ENCODE measurements around the gene ENTPD1.

The ENTPD1 gene

GRCh38 chr10:95835149-95835860 lies 79.3 kb downstream of the ENTPD1 start:
- Histone ChIP-seq H3K36me3 (no peaks in the 10 kb centered on the region), H3K27ac (peak overlapping the region in 1 of 2 donors; percentile 39), H3K27me3 (no peaks in the 10 kb centered on the region), H3K4me1 (peaks cover 0 to 71% (median 16%) of the 10 kb centered on the region in 4 donors), H3K9me3 (no peaks in the 10 kb centered on the region), H3K4me3 (no peak overlapping the region)
- DNase-seq: no peak
- TF ChIP-seq CTCF (IDR thresholded peaks at IDR 0.05): no peak
- intact Hi-C loops (cut with DNase I; ENCODE audit: low total_unique reads): no loop called here

GRCh38 chr10:95835911-95836310 lies 79.9 kb downstream of the ENTPD1 start:
- Histone ChIP-seq H3K27me3 (no peaks in the 10 kb centered on the region), H3K9me3 (no peaks in the 10 kb centered on the region), H3K36me3 (no peaks in the 10 kb centered on the region), H3K4me3 (no peak overlapping the region), H3K4me1 (peaks cover 0 to 76% (median 17%) of the 10 kb centered on the region in 4 donors), H3K27ac (peak overlapping the region in 1 of 2 donors; percentile 39)
- intact Hi-C loops (cut with DNase I; ENCODE audit: low total_unique reads): no loop called here
- DNase-seq: no peak
- no peak for TF ChIP-seq CTCF (IDR thresholded peaks at IDR 0.05)

GRCh38 chr10:95836610-95837355 lies 80.8 kb downstream of the ENTPD1 start:
- TF ChIP-seq CTCF (IDR thresholded peaks at IDR 0.05): no peak
- peak overlapping the region; percentile 39 to 60 for H3K27ac ChIP-seq
- no peak for DNase-seq
- H3K27me3 ChIP-seq: no peaks in the 10 kb centered on the region
- peaks cover 0 to 84% (median 21%) of the 10 kb centered on the region in 4 donors for H3K4me1 ChIP-seq
- H3K36me3 ChIP-seq: no peaks in the 10 kb centered on the region
- no peaks in the 10 kb centered on the region for H3K9me3 ChIP-seq
- H3K4me3 ChIP-seq: no peak overlapping the region
- intact Hi-C loops (cut with DNase I; ENCODE audit: low total_unique reads): no loop called here

GRCh38 chr10:95837356-95837776 lies 81.4 kb downstream of the ENTPD1 start:
- Histone ChIP-seq H3K4me1 (peaks cover 0 to 80% (median 20%) of the 10 kb centered on the region in 4 donors), H3K4me3 (no peak overlapping the region), H3K36me3 (no peaks in the 10 kb centered on the region), H3K27ac (peak overlapping the region; percentile 39 to 60), H3K9me3 (no peaks in the 10 kb centered on the region), H3K27me3 (no peaks in the 10 kb centered on the region)
- intact Hi-C loops (cut with DNase I; ENCODE audit: low total_unique reads): no loop called here
- no peak for TF ChIP-seq CTCF (IDR thresholded peaks at IDR 0.05)
- DNase-seq: no peak

GRCh38 chr10:95837783-95838182 lies 81.8 kb downstream of the ENTPD1 start:
- Histone ChIP-seq H3K27ac (peak overlapping the region; percentile 39 to 60), H3K9me3 (no peaks in the 10 kb centered on the region), H3K27me3 (no peaks in the 10 kb centered on the region), H3K36me3 (no peaks in the 10 kb centered on the region), H3K4me3 (no peak overlapping the region), H3K4me1 (peaks cover 0 to 76% (median 18%) of the 10 kb centered on the region in 4 donors)
- peak in 1 of 2 donors; percentile 42 for DNase-seq
- no peak for TF ChIP-seq CTCF (IDR thresholded peaks at IDR 0.05)
- intact Hi-C loops (cut with DNase I; ENCODE audit: low total_unique reads): no loop called here
